Measurements from ENCODE around the gene NIT1.

DNA sequence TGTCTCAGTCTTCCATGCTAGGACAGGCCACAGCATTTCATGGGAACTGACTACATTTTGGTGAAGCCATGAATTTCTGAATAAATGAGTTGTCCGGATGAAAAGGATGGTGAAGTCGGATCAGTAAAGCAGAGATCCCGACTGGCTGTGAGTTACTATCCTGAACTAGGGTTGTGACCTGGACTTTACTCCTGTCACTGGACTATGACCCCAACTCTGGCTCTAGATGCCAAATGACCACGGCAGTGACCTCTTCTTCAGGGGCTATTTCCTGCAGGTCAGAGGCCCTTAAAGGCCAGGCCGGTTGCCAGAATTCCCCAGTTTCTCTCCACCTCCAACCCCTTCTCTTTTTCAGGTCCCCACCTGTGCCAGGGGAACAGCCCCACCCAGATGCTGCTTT is 26.8 kb upstream of the NIT1 start:
- TF ChIP-seq CTCF (IDR thresholded peaks at IDR 0.05; ENCODE audit: poor library complexity) (no peak), EZH2 (IDR thresholded peaks at IDR 0.05; ENCODE audit: borderline replicate concordance) (no peak), EZH2phosphoT487 (IDR thresholded peaks at IDR 0.05; ENCODE audit: low read depth, severe bottlenecking, unreplicated experiment) (no peak)
